ENCODE results near the gene ARID2. TPM values are rescaled to one million over a fixed set of nuclear protein-coding genes. Genes with fewer than 3 reads are reported as not detected.

ARID2 gene
- total RNA-seq, 4 donors from 2014 or later: 30.3 to 35.8 (median 32.8) TPM

GRCh38 chr12:45781080-45781479 is 51.6 kb downstream of the ARID2 start:
- Histone ChIP-seq H3K4me1 (no peaks in the 10 kb centered on the region), H3K27ac (no peak overlapping the region), H3K9me3 (no peaks in the 10 kb centered on the region), H3K36me3 (no peaks in the 10 kb centered on the region), H3K4me3 (no peak overlapping the region), H3K27me3 (no peaks in the 10 kb centered on the region)
- no peak for DNase-seq (ENCODE audit: low spot score in 2 of 2)
- TF ChIP-seq CTCF (IDR thresholded peaks at IDR 0.05) (no peak), POLR2A (IDR thresholded peaks at IDR 0.05) (no peak), EP300 (IDR thresholded peaks at IDR 0.05) (no peak)

DNA sequence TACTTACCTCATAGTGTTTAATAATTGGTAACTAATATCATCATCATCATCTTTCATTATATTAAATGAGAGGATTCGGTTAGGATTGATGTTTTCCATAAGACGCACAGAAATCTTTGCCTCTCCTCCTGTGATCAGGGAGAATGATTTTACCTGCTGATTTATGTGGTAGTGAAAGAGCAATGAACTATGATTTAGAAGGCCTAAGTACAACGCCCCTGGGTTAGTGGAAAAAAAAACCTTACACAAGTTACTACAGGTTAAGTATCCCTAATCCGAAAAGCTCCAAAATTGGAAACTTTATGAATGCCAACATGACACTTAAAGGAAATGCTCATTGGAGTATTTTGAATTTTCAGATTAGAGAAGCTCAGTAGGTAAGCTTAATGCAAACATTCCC is 55.8 kb downstream of the ARID2 start:
- no peaks in the 10 kb centered on the region for H3K9me3 ChIP-seq
- no peaks in the 10 kb centered on the region for H3K36me3 ChIP-seq
- 91 to 94% methylated on average over 4 of the region's 4 CpGs for WGBS, 2 donors
- TF ChIP-seq EP300 (IDR thresholded peaks at IDR 0.05) (no peak), POLR2A (IDR thresholded peaks at IDR 0.05) (no peak), CTCF (IDR thresholded peaks at IDR 0.05) (no peak)
- no peak overlapping the region for H3K4me3 ChIP-seq
- H3K27me3 ChIP-seq: no peaks in the 10 kb centered on the region
- DNase-seq (ENCODE audit: low spot score in 2 of 2): no peak
- no peak overlapping the region for H3K27ac ChIP-seq
- peaks cover 0 to 16% (median 9%) of the 10 kb centered on the region in 4 donors for H3K4me1 ChIP-seq

GRCh38 chr12:45789025-45789424 is 59.5 kb downstream of the ARID2 start:
- Histone ChIP-seq H3K4me1 (peaks cover 0 to 27% (median 9%) of the 10 kb centered on the region in 4 donors), H3K27me3 (no peaks in the 10 kb centered on the region), H3K4me3 (no peak overlapping the region), H3K9me3 (no peaks in the 10 kb centered on the region), H3K36me3 (no peaks in the 10 kb centered on the region), H3K27ac (no peak overlapping the region)
- DNase-seq (ENCODE audit: low spot score in 2 of 2): peak in 1 of 2 donors; percentile 17
- TF ChIP-seq CTCF (IDR thresholded peaks at IDR 0.05) (no peak), POLR2A (IDR thresholded peaks at IDR 0.05) (no peak)

GRCh38 chr12:45794422-45794821 is 64.9 kb downstream of the ARID2 start:
- 83 to 85% methylated on average over 5 of the region's 5 CpGs for WGBS, 2 donors
- DNase-seq (ENCODE audit: low spot score in 2 of 2): no peak
- Histone ChIP-seq H3K36me3 (no peaks in the 10 kb centered on the region), H3K27ac (no peak overlapping the region), H3K4me1 (peaks cover 0 to 19% (median 2%) of the 10 kb centered on the region in 4 donors), H3K4me3 (no peak overlapping the region), H3K9me3 (no peaks in the 10 kb centered on the region), H3K27me3 (no peaks in the 10 kb centered on the region)
- TF ChIP-seq EP300 (IDR thresholded peaks at IDR 0.05): no peak
- TF ChIP-seq CTCF (IDR thresholded peaks at IDR 0.05): no peak
- no peak for TF ChIP-seq POLR2A (IDR thresholded peaks at IDR 0.05)

DNA sequence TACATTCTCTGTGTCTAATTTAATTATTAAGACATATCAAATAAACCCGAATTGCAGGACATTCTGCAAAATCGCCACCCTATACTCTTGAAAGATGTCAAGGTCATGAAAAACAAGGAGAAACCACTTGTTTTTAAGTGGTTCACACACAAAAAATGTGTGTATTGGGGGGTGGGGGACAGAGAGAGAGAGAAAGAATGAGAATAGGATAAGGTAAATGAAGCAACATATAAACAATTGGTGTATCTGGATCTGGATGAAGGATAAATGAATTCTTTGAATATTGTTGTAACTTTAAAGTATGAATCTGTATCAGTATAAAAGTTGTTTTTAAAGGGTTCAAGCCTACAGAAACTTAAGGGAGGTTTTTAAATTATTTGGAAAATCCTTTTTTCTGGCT is 72.1 kb downstream of the ARID2 start:
- H3K27ac ChIP-seq: no peak overlapping the region
- DNase-seq (ENCODE audit: low spot score in 2 of 2): no peak
- 99 to 100% methylated on average over 2 of the region's 2 CpGs for WGBS, 2 donors
- H3K36me3 ChIP-seq: no peaks in the 10 kb centered on the region
- no peaks in the 10 kb centered on the region for H3K4me1 ChIP-seq
- no peaks in the 10 kb centered on the region for H3K27me3 ChIP-seq
- TF ChIP-seq CTCF (IDR thresholded peaks at IDR 0.05) (no peak), POLR2A (IDR thresholded peaks at IDR 0.05) (no peak), EP300 (IDR thresholded peaks at IDR 0.05) (no peak)
- no peak overlapping the region for H3K4me3 ChIP-seq
- H3K9me3 ChIP-seq: no peaks in the 10 kb centered on the region
